Upper lobe of left lung (tissue), 6 donors: Measurements from ENCODE around the gene CUEDC1. TPM values are rescaled to one million over a fixed set of nuclear protein-coding genes. Genes with fewer than 3 reads are reported as not detected.

Experiments
- ATAC-seq, 2 donors: fragments of 200-7000 bp; cut with Tn5 transposase; one replicate each; pipeline ENCODE4 v1.9.1; 2022; ENCODE audit warnings: mild to moderate bottlenecking in 2 of 2, moderate library complexity in 2 of 2; ENCODE audit not compliant: low FRiP score in 2 of 2
- DNase-seq, 2 donors: peaks; one replicate each; pipeline ENCODE4 v3.0.0-alpha.2; 2019 to 2020
- H3K27ac ChIP-seq, 4 donors: fragments of 200-600 bp; sonication (generic); one replicate each; pipeline ENCODE4 v1.5.1; 2016 to 2019
- H3K27me3 ChIP-seq, 4 donors: fragments of 200-600 bp; sonication (generic); one replicate each; pipeline ENCODE4 v1.5.1; 2017 to 2019
- H3K36me3 ChIP-seq, 4 donors: fragments of 200-600 bp; sonication (generic); one replicate each; pipeline ENCODE4 v1.5.1; 2016 to 2019
- H3K4me1 ChIP-seq, 4 donors: fragments of 200-600 bp; sonication (generic); one replicate each; pipeline ENCODE4 v1.5.1; 2018 to 2019
- H3K4me3 ChIP-seq, 4 donors: fragments of 200-600 bp; sonication (generic); one replicate each; pipeline ENCODE4 v1.5.1; 2017 to 2019; ENCODE audit warnings: mild to moderate bottlenecking in 2 of 4, moderate library complexity in 1 of 4
- H3K9me3 ChIP-seq, 4 donors: fragments of 200-600 bp; sonication (generic); one replicate each; pipeline ENCODE4 v1.5.1; 2018 to 2019
- EP300 ChIP-seq, 4 donors: sonication (generic); formaldehyde crosslinking; IDR thresholded peaks; one replicate each; pipeline ENCODE4 v1.5.1; 2017; ENCODE audit warnings: antibody characterized with exemption in 4 of 4, control low read depth in 2 of 4
- POLR2A ChIP-seq, 4 donors: fragments of 450-650 bp; IDR thresholded peaks; one replicate each; pipeline ENCODE4 v1.5.1; 2016 to 2017; ENCODE audit warnings: antibody characterized with exemption in 4 of 4, mild to moderate bottlenecking in 2 of 4
- POLR2AphosphoS5 ChIP-seq, 2 donors: sonication (generic); formaldehyde crosslinking; IDR thresholded peaks; one replicate each; pipeline ENCODE4 v1.5.1; 2017; ENCODE audit warnings: antibody characterized with exemption in 2 of 2
- WGBS, 2 donors: methylation state at CpG; one replicate each; pipeline ENCODE4 v1.1.5; 2017 to 2018; 5-methylcytosine and 5-hydroxymethylcytosine counted together
- total RNA-seq, 6 donors: library from RNA; depleted of rRNA in 4 of 6; stranded (reverse); fragments of >200 nt in 4 of 6; gene quantifications; one replicate each; pipeline versions ENCODE4 v1.1.0 to v1.2.1, GENCODE V29; 2016 to 2021
- TF ChIP-seq, protein P1 (sequence below), 6 experiments: fragments of 450-650 bp in 4 of 6; fragments of 200-600 bp in 2 of 6; sonication (generic) in 2 of 6; IDR thresholded peaks; one replicate each; pipeline ENCODE4 v1.5.1; 2016 to 2019; ENCODE audit warnings: antibody characterized with exemption in 6 of 6
- donor health status: DM: no; HTN: no; CAD: no; lungs with moderate emphysema.
- donor health status: DM: no; HTN: yes; CAD: no; lungs with severe emphysema.

CUEDC1 gene, protein sequence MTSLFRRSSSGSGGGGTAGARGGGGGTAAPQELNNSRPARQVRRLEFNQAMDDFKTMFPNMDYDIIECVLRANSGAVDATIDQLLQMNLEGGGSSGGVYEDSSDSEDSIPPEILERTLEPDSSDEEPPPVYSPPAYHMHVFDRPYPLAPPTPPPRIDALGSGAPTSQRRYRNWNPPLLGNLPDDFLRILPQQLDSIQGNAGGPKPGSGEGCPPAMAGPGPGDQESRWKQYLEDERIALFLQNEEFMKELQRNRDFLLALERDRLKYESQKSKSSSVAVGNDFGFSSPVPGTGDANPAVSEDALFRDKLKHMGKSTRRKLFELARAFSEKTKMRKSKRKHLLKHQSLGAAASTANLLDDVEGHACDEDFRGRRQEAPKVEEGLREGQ
- 100 to 1,000 TPM in 1 of 6 donors, 10 to 100 TPM in 5; 33.3 to 119 (median 54.4) TPM for total RNA-seq

DNA sequence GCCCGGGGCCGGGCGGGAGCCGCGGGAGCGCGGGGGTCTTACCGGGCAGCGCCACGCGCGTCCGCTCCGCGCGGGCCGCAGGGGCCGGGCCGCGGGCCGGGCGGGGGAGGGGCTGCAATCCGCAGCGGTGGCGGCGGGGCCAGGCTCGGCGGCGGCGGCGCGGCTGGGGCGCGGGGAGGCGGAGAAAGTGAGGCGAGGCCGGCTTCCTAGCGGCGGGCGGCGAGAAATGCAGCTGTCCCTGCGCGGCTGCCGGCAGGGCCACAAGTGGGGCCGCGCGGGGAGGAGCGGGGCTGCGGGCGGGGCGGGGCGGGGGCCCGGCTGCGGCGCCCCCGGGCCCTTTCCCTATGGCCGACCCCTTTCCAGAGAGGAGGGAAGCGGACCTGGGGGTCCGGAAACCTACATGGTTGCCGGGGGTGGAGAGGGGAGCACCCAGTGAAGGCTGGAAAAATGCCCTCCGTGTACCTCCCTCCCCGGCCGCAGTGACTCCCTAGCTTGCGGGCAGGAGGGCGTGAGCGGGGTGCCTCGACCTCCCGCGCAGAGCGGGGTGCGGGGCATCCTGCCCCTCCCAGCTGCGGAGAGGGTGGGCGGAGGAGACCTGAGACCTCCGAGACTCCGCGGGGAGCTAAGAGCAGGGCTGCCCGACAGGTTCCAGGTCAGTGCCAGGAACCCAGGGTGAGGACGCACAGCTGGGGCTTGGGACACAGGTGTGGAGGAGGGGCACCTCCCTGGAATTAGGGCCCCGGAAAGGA lies at the start of gene CUEDC1:
TSS of gene CUEDC1 (minus strand) at position 230 of the 749 bp plus-strand sequence. CDS start 69,848 bp downstream, outside the sequence.
- 1 to 2% methylated on average over 12 to 26 of the region's 79 CpGs for WGBS, 2 donors
- no peak for TF ChIP-seq EP300 (IDR thresholded peaks at IDR 0.05)
- peak in 2 of 4 donors; percentile 25 to 50 for TF ChIP-seq POLR2A (IDR thresholded peaks at IDR 0.05)
- TF ChIP-seq, protein P1, sequence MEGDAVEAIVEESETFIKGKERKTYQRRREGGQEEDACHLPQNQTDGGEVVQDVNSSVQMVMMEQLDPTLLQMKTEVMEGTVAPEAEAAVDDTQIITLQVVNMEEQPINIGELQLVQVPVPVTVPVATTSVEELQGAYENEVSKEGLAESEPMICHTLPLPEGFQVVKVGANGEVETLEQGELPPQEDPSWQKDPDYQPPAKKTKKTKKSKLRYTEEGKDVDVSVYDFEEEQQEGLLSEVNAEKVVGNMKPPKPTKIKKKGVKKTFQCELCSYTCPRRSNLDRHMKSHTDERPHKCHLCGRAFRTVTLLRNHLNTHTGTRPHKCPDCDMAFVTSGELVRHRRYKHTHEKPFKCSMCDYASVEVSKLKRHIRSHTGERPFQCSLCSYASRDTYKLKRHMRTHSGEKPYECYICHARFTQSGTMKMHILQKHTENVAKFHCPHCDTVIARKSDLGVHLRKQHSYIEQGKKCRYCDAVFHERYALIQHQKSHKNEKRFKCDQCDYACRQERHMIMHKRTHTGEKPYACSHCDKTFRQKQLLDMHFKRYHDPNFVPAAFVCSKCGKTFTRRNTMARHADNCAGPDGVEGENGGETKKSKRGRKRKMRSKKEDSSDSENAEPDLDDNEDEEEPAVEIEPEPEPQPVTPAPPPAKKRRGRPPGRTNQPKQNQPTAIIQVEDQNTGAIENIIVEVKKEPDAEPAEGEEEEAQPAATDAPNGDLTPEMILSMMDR (IDR thresholded peaks at IDR 0.05), result peak; percentile 61 to 82 (median 72)
- peak in 1 of 2 donors; percentile 21 for TF ChIP-seq POLR2AphosphoS5 (IDR thresholded peaks at IDR 0.05)
- Histone ChIP-seq H3K4me1 (peaks cover 30 to 56% (median 41%) of the 10 kb centered on the region in 4 donors), H3K27me3 (no peaks in the 10 kb centered on the region), H3K4me3 (peak within 1 kb of the TSS; percentile 79 to 91 (median 84)), H3K36me3 (no peaks in the 10 kb centered on the region), H3K9me3 (no peaks in the 10 kb centered on the region), H3K27ac (peak within 1 kb of the TSS; percentile 93 to 98 (median 97))
- ATAC-seq (peak; percentile 79 to 91), DNase-seq (peak; percentile 79 to 97)

DNA sequence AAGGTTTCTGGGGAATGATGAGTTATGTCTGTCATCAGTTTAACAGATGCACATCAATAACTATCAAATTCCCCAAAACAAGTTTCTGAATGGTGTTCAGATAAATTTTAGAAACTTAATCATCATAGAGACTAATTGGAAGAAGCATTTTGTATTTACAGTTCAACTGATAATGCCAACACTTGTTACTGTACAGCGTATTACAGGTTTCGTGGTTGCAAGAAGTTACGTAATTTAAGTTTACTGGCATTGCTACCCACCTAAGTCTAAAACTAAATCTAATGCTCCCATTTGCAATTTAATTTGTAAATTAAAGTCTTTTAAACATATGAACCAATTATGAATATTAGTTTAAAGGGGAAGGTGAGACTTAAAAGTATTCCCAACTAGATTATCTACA lies 48.8 kb upstream of the CUEDC1 start:
- H3K27ac ChIP-seq, result no peak overlapping the region
- ATAC-seq (no peak), DNase-seq (no peak)
- H3K36me3 ChIP-seq, result peaks cover 20 to 64% (median 27%) of the 10 kb centered on the region in 4 donors
- H3K9me3 ChIP-seq, result no peaks in the 10 kb centered on the region
- WGBS, 2 donors, result 60 to 74% methylated on average over 3 of the region's 3 CpGs
- TF ChIP-seq EP300 (IDR thresholded peaks at IDR 0.05) (no peak), POLR2A (IDR thresholded peaks at IDR 0.05) (no peak), POLR2AphosphoS5 (IDR thresholded peaks at IDR 0.05) (no peak)
- TF ChIP-seq, protein P1 (IDR thresholded peaks at IDR 0.05), result no peak
- H3K4me1 ChIP-seq, result peaks cover 35 to 64% (median 45%) of the 10 kb centered on the region in 4 donors
- H3K27me3 ChIP-seq, result no peaks in the 10 kb centered on the region
- H3K4me3 ChIP-seq, result no peak overlapping the region

DNA sequence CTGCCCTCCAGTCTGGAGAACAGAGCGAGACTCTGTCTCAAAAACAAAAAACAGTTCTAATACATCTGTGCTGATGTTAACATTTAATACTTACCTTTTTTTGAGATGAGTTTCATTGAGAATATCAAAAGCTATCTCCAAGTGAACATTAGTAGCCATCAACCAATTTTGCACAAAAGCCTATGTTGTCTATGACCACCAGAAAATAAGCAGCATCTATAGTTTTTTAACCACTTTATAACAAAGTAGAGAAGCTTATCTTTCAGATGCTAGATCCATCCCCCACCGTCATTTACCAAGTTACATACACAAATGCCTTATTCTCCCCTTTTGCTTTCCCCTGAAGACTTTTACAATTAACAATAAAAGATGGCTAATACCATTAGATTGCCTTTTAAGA lies 47.8 kb upstream of the CUEDC1 start:
- ATAC-seq, result no peak
- Histone ChIP-seq H3K9me3 (no peaks in the 10 kb centered on the region), H3K4me3 (no peak overlapping the region), H3K27ac (no peak overlapping the region), H3K4me1 (peaks cover 31 to 59% (median 42%) of the 10 kb centered on the region in 4 donors), H3K27me3 (no peaks in the 10 kb centered on the region), H3K36me3 (peaks cover 20 to 68% (median 27%) of the 10 kb centered on the region in 4 donors)
- TF ChIP-seq POLR2AphosphoS5 (IDR thresholded peaks at IDR 0.05) (no peak), EP300 (IDR thresholded peaks at IDR 0.05) (no peak), POLR2A (IDR thresholded peaks at IDR 0.05) (no peak)
- TF ChIP-seq, protein P1 (IDR thresholded peaks at IDR 0.05), result no peak
- WGBS, 2 donors, result 97 to 98% methylated on average over 2 of the region's 2 CpGs
- DNase-seq, result no peak

DNA sequence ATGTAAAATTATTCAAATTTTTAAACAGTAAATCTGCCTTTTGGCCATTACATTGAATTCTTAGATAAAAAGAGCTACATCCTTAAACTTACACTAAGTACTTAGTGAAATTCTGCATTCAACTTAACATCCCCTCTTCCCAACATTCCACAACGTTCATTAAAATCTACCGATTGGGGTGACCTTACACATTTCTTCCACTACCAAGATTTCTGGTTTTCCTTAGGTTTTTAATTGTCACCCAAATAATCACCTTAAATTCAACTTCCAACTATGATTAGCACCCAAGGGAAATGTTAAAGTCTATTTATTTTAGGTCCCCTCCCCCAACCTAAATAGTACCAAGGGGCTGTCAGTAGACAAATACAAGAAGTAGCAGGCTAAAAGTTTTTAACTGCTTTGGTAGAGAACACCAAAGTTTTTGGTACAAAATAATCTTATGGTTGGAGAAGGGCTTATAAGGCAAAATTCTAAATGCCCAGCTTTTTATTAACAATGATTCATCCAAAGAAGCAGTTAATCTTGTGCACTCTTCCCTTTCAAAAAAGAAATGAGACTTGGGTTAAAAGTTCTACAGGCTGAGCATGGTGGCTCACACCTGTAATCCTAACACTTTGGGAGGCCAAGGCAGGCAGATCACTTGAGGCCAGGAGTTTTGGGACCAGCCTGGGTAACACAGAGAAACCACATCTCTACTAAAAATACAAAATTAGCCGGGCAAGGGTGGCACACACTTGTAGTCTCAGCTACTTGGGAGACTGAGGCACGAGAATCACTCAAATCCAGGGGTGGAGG lies 47.1 kb upstream of the CUEDC1 start:
- Histone ChIP-seq H3K27me3 (no peaks in the 10 kb centered on the region), H3K27ac (no peak overlapping the region), H3K4me1 (peaks cover 29 to 57% (median 40%) of the 10 kb centered on the region in 4 donors), H3K4me3 (no peak overlapping the region), H3K36me3 (peaks cover 20 to 74% (median 30%) of the 10 kb centered on the region in 4 donors), H3K9me3 (no peaks in the 10 kb centered on the region)
- no peak for ATAC-seq
- 69 to 76% methylated on average over 4 of the region's 4 CpGs for WGBS, 2 donors
- DNase-seq, result no peak
- TF ChIP-seq POLR2AphosphoS5 (IDR thresholded peaks at IDR 0.05) (no peak), POLR2A (IDR thresholded peaks at IDR 0.05) (no peak), EP300 (IDR thresholded peaks at IDR 0.05) (no peak)
- TF ChIP-seq, protein P1 (IDR thresholded peaks at IDR 0.05), result no peak
